Measurements from ENCODE around the gene WEE2.

Gene WEE2

GRCh38 chr7:141708351-141708750 lies at the start of gene WEE2:
TSS of gene WEE2 (plus strand) at chr7:141708353. CDS start at chr7:141708759, 406 bp downstream.
- TF ChIP-seq, protein P1, sequence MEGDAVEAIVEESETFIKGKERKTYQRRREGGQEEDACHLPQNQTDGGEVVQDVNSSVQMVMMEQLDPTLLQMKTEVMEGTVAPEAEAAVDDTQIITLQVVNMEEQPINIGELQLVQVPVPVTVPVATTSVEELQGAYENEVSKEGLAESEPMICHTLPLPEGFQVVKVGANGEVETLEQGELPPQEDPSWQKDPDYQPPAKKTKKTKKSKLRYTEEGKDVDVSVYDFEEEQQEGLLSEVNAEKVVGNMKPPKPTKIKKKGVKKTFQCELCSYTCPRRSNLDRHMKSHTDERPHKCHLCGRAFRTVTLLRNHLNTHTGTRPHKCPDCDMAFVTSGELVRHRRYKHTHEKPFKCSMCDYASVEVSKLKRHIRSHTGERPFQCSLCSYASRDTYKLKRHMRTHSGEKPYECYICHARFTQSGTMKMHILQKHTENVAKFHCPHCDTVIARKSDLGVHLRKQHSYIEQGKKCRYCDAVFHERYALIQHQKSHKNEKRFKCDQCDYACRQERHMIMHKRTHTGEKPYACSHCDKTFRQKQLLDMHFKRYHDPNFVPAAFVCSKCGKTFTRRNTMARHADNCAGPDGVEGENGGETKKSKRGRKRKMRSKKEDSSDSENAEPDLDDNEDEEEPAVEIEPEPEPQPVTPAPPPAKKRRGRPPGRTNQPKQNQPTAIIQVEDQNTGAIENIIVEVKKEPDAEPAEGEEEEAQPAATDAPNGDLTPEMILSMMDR (IDR thresholded peaks at IDR 0.05; ENCODE audit: low read depth, low read length): no peak
- no peak within 1 kb of the TSS for H3K4me3 ChIP-seq (ENCODE audit: low read depth, low read length)

DNA sequence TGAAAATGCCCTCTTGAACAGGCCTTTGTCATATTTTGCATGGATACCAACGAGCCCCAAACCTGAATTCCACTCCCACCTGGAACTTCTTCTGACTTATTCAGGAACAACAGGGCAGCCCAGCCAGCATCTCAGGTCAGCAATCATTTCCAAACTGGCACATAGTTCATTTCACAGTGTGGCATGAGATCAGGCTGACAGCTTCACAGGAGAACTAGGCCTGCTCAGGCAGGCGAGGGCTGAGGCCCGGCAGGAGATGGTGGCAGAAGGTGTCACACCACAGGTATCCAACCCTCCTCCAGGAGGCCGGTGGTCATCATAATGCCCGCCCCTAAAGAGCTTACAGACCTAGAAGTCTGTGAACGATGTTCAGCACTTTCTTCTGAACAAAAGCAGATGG lies 48.7 kb upstream of the WEE2 start:
- TF ChIP-seq, protein P1 (IDR thresholded peaks at IDR 0.05; ENCODE audit: low read depth, low read length): no peak
- no peak overlapping the region for H3K4me3 ChIP-seq (ENCODE audit: low read depth, low read length)

DNA sequence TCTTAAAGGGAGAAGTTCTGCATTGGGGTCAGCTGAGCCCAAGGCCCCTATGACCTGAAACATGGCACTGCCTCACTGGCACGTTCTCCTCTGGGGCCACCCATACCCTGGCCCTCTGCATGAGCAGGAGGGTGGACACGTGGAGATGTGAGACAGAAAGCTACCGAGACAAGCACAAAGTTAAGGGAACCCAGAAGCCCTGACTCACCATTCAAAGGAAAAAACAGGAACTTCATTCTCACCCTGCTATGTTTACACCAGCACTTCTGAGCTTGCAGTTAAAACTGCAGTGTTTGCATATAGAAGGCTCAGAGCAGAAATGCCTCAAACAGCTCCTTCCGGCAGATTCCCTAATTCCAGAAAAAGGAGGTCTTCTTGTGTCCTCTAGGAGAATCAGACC lies 47.9 kb upstream of the WEE2 start:
- no peak overlapping the region for H3K4me3 ChIP-seq (ENCODE audit: low read depth, low read length)
- TF ChIP-seq, protein P1 (IDR thresholded peaks at IDR 0.05; ENCODE audit: low read depth, low read length): no peak

- TF ChIP-seq, protein P1 (IDR thresholded peaks at IDR 0.05; ENCODE audit: low read depth, low read length): no peak
- no peak overlapping the region for H3K4me3 ChIP-seq (ENCODE audit: low read depth, low read length)
Observed at GRCh38 chr7:141663081-141663849, 44.9 kb upstream of the WEE2 start.

DNA sequence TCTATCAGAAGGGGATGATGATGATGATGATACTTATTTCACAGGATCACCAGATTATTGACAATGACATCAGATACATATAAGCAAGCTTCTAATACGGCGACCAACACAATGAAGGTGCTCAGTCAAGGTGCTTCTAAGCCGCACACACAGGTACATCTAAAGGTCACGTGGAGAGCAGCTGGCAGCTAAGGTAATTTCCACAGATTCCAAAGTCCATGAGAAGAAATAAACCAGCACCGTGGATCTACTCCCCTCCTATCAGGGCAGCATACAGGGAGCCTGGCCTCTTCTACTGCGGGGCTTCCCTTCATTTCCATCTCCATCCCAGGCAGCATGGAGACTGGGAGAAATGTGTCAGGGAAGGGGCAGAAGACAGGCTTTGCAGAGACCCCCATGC lies 43.7 kb upstream of the WEE2 start:
- TF ChIP-seq, protein P1 (IDR thresholded peaks at IDR 0.05; ENCODE audit: low read depth, low read length): no peak
- no peak overlapping the region for H3K4me3 ChIP-seq (ENCODE audit: low read depth, low read length)

- TF ChIP-seq, protein P1 (IDR thresholded peaks at IDR 0.05; ENCODE audit: low read depth, low read length): no peak
- H3K4me3 ChIP-seq (ENCODE audit: low read depth, low read length): no peak overlapping the region
Observed at GRCh38 chr7:141665208-141666035, 42.7 kb upstream of the WEE2 start.

- TF ChIP-seq, protein P1 (IDR thresholded peaks at IDR 0.05; ENCODE audit: low read depth, low read length): no peak
- H3K4me3 ChIP-seq (ENCODE audit: low read depth, low read length): no peak overlapping the region
Observed at GRCh38 chr7:141666071-141666470, 42.1 kb upstream of the WEE2 start.
